GM19463 (cell line): ENCODE results near the gene CNST.
"Not testable (repeated sequence)": the region's sequence is repeated elsewhere in the genome, so short reads cannot be mapped to it uniquely, and the experiment has no call there.

ENCODE experiments used
- ATAC-seq: cut with Tn5 transposase; IDR thresholded peaks from one replicate; pipeline ENCODE4 v1.9.1; 2021; ENCODE audit warnings: mild to moderate bottlenecking, moderate library complexity; ENCODE audit not compliant: unreplicated experiment

CNST gene

DNA sequence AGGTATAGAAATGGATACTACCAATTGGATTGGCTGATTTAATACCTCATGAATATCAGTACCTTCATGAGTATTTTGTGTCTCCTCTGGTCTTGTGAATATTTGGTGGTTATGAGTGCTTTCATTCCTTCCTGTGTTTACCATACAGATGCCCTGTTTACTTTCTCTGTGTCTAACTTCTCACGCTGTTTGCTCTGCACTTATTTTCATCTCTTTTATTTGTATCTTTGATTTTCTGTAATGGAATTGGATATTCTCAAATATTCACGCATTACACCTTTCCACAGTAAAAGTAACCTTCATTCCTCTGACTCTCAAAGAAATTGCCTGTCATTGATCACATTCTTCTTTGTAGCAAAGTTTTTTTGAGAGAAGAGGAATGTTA, 16.8 kb downstream of the CNST start:
- no peak for ATAC-seq

DNA sequence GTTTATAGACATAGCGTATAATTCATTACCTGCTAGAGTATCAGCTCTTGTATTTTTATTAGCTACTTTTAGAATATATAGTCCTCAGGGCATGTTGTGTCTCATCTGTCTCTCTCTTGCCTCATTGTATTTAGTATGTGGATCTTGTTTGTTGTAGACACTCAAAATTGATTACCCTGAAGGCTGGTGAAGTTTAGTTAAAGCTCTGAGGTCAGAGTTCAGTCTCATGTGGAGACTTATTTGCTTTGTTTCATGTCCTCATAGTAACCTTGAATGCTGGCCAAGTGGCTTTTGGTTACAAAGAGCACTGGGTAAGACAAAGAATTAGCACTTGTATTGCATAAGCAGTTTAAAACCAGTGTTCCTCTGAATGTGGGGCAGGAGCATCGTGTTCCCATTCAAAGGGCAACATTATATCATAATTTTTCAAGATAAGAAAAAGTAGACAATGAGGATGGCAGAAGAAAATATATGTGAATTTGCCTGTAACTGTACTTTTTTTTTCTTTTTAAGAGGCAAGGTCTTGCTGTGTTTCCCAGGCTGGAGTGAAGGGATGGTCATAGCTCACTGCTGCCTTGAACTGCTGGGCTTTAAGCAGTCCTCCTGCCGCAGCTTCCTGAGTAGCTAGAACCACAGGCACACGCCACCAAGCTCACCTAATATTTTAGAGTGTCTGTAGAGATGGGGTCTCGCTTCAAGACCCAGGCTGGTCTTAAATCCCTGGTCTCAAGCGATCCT, 17.4 kb downstream of the CNST start:
- no peak for ATAC-seq

DNA sequence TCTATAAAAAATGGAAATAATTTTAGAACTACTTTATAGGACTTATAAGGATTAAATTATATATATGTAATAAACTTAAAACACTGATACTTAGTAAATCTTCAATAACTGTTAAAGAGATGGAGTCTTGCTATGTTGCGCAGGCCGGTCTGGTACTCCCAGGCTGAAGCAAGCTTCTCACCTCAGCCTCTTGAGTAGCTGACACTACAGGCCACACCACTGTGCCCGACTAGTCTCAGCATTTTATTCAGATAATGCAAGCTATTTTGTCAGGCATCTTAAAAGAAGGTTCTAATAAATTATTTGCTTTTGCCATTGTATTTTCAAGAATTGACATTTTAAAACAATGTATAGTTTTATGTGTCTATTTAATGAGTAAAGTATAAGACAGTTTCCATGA, 20.8 kb downstream of the CNST start:
- ATAC-seq, result no peak

DNA sequence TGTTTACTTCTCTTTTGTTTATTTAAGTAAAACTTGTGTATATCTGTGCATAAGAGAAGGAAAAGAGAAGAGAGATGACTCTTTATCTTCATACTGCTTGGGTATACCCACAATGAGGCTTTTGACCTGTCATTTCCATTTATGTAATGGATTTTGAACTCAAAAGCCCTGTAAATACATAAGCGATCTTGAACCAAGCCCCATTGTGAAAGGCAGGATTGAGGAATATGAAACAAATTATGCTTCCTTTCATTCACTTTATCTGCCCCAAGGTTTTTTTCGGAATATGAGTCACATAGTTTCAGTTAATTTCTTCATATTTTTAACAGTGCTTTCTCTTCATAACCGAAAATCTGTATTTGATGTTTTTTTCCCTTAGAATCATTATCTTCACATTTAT, 21.4 kb downstream of the CNST start:
- no peak for ATAC-seq

DNA sequence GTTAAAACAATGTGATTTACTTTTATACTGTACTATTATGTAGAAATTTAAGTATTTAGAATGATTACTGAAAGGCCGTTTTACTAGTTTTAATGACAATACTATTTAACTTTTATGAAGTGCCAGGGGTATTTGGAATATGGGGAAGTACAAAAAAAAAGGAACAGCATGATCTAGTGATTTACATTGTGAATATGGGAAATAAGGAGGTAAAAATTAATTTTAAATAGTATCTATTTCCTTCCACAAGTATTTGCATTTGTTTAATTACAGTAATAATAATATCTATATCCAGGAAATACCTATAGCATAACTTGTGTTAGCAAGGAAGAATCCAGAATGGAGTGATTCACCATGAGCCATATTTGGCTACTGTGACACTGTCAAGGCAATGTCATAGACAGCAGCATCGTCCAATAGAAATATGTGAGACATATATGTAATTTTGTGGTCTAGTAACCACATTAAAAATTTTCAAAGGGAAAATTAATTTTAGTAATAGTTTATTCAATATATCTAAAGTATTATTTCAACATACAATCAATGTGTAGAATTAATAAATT, 22.0 kb downstream of the CNST start:
- no peak for ATAC-seq

DNA sequence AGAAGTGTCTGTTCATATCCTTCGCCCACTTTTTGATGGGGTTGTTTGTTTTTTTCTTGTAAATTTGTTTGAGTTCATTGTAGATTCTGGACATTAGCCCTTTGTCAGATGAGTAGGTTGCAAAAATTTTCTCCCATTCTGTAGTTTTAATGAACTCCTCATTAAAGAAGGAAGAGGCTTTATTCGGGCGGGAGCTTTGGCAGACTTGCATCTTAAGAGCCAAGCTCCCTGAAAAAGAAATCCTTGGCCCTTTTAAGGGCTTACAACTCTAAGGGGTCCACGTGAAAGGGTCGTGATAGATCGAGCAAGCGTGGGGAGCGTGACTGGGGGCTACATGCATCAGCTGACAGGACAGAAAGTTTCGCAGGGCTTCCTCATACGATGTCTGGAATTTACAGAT, 23.7 kb downstream of the CNST start:
- not testable (repeated sequence) for ATAC-seq

DNA sequence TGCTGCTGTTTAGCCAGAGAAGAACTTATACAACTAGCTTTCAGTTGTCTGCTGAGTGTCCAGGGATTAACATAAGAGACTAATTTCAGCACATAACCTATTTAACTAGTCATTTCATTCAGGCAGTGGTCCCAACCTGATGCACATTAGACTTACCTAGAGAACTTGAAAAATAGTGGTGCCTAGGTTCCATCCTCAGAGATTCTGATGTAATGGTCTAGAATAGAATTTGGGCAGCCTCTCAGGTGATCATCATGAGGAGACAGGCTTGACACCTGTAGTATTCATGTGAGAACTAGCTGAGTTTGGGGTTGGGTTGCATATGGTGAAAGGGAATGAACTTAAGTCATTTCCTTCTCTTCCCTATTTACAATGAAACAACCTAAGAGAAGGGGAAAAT, 24.8 kb downstream of the CNST start:
- peak; percentile 24 for ATAC-seq

DNA sequence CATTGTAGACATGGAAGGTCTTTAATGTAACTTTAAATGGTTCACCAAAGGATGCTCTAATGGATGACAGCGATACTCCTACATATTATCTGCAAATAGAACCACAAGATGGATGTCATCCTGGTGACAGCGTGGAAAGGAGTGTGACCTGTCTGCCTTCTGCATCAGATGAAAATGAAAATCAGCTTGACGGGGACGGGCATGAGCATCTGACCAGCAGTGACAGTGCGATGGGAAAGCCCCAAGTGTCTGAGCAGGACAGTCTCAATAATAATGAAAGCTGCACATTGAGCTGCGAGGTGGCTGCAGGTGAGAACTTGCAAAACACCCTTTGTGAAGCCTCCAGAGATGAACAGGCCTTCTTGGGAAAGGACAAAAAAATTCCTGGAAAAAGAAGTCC, 25.2 kb downstream of the CNST start:
- peak; percentile 99 for ATAC-seq

- ATAC-seq, result no peak
Observed at GRCh38 chr1:246591958-246592357, 25.7 kb downstream of the CNST start.

GRCh38 chr1:246592695-246593094, 26.4 kb downstream of the CNST start:
- no peak for ATAC-seq

GRCh38 chr1:246595146-246595545, 28.9 kb downstream of the CNST start:
- no peak for ATAC-seq

- no peak for ATAC-seq
Observed at GRCh38 chr1:246597340-246597739, 31.1 kb downstream of the CNST start.

GRCh38 chr1:246597971-246598370, 31.7 kb downstream of the CNST start:
- no peak for ATAC-seq

DNA sequence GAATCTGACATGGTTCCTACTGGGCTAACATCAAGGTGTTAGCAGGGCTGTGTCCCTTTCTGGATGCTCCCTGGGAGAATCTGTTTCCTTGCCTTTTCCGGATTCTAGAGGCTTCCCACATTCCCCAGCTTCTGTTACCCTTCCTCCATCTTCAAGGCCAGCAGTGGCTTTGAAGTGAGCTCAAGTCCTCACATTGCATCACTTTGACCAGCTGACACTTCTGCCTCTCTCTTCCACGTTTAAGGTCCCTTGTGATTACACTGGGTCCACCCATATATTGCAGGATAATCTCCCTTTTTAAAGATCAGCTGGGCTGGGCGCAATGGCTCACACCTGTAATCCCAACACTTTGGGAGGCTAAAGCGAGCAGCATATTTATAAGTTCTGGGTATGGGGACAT, 33.1 kb downstream of the CNST start:
- no peak for ATAC-seq

- ATAC-seq, result no peak
Observed at GRCh38 chr1:246600579-246600978, 34.3 kb downstream of the CNST start.

- ATAC-seq, result no peak
Observed at GRCh38 chr1:246602194-246602593, 35.9 kb downstream of the CNST start.

GRCh38 chr1:246605231-246605630, 39.0 kb downstream of the CNST start:
- not testable (repeated sequence) for ATAC-seq

DNA sequence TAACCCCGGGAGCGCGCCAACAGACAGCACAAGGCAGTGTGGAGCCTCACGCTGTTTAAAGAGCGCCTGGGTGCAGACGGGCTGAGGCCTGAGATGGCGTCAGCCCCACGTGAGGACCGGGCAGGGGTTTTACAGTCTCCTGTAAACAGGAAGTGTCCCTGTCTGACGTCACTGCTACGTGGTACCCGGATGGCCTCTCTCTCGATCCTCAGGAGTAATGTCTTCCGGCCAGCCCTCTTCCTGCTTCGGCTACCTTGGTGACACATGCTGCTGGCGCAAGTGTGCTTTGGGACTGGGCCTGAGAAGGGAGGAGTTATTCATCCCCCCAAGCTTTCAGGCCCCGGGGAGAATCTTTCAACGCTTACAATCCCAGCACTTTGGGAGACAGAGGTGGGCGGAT, 41.2 kb downstream of the CNST start:
- ATAC-seq, result no peak

DNA sequence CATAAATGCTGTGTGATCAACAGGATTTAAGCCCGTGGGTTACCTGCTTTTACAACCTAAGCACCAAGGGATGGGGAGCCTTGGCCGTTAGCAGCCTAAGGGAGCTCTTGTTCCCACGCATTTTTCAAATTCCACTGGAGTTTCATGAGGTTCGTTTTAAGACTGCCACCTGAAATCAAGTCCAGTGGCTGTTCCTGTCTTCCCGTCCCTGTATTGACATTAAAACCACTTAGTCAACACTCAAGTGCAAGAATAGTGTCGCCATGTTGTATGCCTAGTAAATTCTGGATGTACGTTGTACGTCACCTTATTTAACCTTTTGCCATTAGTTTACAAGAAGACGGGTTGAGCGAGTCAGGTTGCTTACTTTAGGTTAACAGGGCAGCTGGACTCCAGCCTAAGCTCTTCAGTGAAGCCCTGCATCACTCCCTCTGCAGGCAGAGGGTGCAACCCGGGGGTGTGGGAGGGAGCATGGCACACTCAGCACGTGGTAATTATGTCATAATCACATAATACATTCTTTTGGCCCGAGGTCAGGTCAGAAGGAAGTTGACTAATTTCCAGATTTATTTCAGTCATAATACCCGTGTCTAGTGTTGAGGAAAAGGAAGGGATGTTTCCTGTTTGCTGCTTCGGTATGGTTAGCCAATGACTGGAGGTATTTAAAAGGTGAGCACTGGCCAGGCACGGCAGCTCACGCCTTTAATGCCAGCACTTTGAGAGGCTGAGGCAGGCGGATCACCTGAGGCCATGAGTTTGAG, 42.5 kb downstream of the CNST start:
- ATAC-seq, result peak; percentile 91

DNA sequence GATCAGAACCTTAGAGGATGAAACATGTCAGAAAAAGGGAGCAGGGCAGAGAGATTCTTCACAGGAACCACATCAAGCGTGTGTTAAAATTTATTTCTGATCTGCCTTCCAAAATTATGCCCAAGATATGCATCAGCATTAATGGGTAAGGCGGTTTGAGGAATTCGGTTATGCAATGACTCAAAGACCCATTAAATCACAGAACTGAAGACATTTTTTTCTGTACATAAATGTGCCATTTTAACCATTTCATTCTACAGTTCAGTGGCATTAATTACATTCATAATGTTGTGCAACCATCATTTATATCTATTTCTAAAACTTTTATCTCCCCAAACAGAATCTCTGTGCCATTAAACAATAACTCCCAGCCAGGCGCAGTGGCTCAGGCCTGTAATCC, 43.4 kb downstream of the CNST start:
- ATAC-seq, result no peak

- ATAC-seq, result no peak
Observed at GRCh38 chr1:246613096-246613758, 47.0 kb downstream of the CNST start.

DNA sequence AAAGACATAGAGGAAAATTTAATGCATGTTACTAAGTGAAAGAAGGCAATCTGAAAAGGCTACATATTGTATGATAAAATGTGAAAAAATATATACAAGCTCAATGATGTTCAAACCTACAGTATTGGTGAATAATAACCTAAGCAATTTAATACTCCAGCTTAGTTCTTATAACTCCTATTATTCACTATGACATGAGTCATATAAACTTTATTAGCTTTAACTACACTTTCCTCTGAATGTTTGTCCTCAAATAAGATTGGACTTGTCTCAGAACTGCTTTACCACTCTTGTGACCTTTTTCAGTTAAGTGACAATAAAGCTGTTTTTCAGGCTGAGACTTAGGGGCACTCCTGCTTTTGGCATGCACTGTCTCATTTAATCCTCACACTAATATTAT, 50.9 kb downstream of the CNST start:
- no peak for ATAC-seq
